Measurements from ENCODE around the gene GALNT18.

GALNT18 gene

GRCh38 chr11:11427542-11427941, 194.3 kb downstream of the GALNT18 start:
- DNase-seq: no peak

- no peak for DNase-seq
Measured at GRCh38 chr11:11427140-11427539, 194.7 kb downstream of the GALNT18 start.

GRCh38 chr11:11426226-11426952, 195.4 kb downstream of the GALNT18 start:
- no peak for DNase-seq

- DNase-seq: no peak
Measured at GRCh38 chr11:11425806-11426205, 196.0 kb downstream of the GALNT18 start.

- DNase-seq: no peak
Measured at GRCh38 chr11:11424688-11425087, 197.1 kb downstream of the GALNT18 start.

- DNase-seq: no peak
Measured at GRCh38 chr11:11422411-11423128, 199.2 kb downstream of the GALNT18 start.

GRCh38 chr11:11421509-11421908, 200.3 kb downstream of the GALNT18 start:
- no peak for DNase-seq

- DNase-seq: no peak
Measured at GRCh38 chr11:11420899-11421285, 200.9 kb downstream of the GALNT18 start.

- DNase-seq: no peak
Measured at GRCh38 chr11:11420191-11420898, 201.5 kb downstream of the GALNT18 start.

GRCh38 chr11:11419747-11420146, 202.1 kb downstream of the GALNT18 start:
- DNase-seq: no peak

GRCh38 chr11:11416917-11417316, 204.9 kb downstream of the GALNT18 start:
- no peak for DNase-seq

- no peak for DNase-seq
Measured at GRCh38 chr11:11416502-11416901, 205.3 kb downstream of the GALNT18 start.

- no peak for DNase-seq
Measured at GRCh38 chr11:11415901-11416300, 205.9 kb downstream of the GALNT18 start.

GRCh38 chr11:11414996-11415395, 206.8 kb downstream of the GALNT18 start:
- DNase-seq: no peak

- DNase-seq: no peak
Measured at GRCh38 chr11:11413776-11414175, 208.0 kb downstream of the GALNT18 start.

- no peak for DNase-seq
Measured at GRCh38 chr11:11411401-11411985, 210.3 kb downstream of the GALNT18 start.

- no peak for DNase-seq
Measured at GRCh38 chr11:11409901-11410300, 211.9 kb downstream of the GALNT18 start.

- no peak for DNase-seq
Measured at GRCh38 chr11:11409224-11409623, 212.6 kb downstream of the GALNT18 start.

GRCh38 chr11:11408436-11409221, 213.2 kb downstream of the GALNT18 start:
- no peak for DNase-seq

- DNase-seq: no peak
Measured at GRCh38 chr11:11407763-11408084, 214.1 kb downstream of the GALNT18 start.

- no peak for DNase-seq
Measured at GRCh38 chr11:11407065-11407762, 214.6 kb downstream of the GALNT18 start.

- DNase-seq: no peak
Measured at GRCh38 chr11:11406652-11407051, 215.2 kb downstream of the GALNT18 start.
